Activated CD4-positive, alpha-beta T cell treated with anti-CD3 and anti-CD28 coated beads, Interleukin-2, amount 50 U/mL, for 16 hours (primary cell): ENCODE measurements around the gene OAS3.
"Not testable (repeated sequence)": the region's sequence is repeated elsewhere in the genome, so short reads cannot be mapped to it uniquely, and the experiment has no call there.

Source experiments
- DNase-seq: peaks from one replicate; pipeline ENCODE4 v3.0.0-alpha.2; 2020

Gene OAS3, protein sequence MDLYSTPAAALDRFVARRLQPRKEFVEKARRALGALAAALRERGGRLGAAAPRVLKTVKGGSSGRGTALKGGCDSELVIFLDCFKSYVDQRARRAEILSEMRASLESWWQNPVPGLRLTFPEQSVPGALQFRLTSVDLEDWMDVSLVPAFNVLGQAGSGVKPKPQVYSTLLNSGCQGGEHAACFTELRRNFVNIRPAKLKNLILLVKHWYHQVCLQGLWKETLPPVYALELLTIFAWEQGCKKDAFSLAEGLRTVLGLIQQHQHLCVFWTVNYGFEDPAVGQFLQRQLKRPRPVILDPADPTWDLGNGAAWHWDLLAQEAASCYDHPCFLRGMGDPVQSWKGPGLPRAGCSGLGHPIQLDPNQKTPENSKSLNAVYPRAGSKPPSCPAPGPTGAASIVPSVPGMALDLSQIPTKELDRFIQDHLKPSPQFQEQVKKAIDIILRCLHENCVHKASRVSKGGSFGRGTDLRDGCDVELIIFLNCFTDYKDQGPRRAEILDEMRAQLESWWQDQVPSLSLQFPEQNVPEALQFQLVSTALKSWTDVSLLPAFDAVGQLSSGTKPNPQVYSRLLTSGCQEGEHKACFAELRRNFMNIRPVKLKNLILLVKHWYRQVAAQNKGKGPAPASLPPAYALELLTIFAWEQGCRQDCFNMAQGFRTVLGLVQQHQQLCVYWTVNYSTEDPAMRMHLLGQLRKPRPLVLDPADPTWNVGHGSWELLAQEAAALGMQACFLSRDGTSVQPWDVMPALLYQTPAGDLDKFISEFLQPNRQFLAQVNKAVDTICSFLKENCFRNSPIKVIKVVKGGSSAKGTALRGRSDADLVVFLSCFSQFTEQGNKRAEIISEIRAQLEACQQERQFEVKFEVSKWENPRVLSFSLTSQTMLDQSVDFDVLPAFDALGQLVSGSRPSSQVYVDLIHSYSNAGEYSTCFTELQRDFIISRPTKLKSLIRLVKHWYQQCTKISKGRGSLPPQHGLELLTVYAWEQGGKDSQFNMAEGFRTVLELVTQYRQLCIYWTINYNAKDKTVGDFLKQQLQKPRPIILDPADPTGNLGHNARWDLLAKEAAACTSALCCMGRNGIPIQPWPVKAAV

DNA sequence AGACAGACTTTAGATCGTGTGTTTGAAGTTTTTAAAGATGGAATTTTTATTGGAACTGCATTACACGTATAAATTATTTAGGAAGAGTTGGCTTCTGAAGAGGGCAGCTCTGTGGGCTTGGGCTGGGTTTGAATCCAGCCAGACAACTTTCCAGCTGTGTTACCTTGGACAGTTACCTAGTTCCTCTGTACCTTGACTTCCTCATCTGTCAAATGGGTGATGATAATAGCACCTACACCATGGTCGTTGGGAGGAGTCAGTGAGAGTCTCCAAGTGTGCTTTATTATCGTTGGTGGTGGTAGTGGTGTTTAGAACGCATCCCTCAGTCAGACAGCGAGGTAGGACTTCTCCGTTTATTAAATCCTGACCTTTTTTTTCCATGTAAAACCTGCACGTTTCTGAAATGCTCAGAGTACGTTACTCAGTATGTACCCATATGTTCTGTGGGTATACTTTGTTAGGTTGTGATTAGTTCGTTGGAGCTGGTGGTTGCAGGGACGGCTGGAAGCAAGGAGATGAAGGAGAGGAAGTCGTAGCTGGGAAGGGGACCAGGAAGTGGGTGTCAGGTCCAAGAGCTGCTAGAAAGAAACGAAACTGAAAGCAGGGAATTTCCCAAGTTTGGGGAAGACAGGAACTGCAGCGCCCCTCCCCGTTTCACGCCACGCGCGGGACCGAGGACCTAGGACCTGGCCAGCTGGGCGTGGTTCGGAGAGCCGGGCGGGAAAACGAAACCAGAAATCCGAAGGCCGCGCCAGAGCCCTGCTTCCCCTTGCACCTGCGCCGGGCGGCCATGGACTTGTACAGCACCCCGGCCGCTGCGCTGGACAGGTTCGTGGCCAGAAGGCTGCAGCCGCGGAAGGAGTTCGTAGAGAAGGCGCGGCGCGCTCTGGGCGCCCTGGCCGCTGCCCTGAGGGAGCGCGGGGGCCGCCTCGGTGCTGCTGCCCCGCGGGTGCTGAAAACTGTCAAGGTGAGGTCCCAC, at the start of gene OAS3:
Gene OAS3, plus strand, starts transcription at position 734 of the 979 bp plus-strand sequence. Its CDS starts 57 bp downstream, at position 791.
- DNase-seq = peak; percentile 70

DNA sequence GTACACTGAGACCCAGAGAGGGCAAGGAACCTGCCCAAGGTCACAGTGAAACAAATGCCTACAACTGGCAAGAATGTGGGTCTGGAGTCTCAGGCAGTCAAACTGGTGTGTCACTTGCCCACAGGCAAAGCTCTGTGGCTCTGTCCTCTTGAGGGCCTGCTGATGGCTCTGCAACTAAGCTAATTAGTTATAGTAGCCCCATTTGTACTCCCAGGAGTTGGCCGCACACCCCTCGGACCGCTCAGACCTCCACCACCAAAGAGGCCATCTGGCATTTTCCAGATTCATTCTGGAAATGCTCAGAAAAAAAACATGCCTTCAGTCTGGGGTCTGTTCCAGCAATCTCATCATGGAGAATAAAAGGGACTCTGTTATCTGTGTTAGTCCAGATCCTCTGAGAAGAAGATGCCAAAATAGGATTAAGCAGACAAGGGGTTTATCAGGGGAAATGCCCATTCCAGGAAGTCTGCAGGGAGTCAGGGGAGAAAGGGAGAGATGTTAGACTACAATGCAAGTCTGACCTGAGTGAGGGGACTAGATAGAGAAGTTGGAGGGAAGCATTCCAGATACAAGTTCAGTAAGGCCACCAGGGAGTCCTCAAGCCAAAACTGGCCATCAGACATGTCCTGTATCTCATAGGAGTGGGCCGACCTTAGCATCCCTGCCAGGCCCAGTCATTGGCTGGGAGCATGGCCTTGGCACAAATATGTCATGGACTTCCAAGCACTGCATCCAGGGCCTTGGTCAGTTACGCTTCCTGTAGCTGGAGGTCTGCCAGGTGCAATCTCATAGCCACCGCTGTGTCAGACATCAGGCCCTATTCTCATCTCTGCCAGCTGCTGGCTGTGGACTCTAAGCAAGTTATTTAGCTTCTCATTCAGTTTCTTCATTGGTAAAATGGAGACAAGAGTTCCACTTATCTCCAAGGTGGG, 46.9 kb upstream of the OAS3 start:
- no peak for DNase-seq

DNA sequence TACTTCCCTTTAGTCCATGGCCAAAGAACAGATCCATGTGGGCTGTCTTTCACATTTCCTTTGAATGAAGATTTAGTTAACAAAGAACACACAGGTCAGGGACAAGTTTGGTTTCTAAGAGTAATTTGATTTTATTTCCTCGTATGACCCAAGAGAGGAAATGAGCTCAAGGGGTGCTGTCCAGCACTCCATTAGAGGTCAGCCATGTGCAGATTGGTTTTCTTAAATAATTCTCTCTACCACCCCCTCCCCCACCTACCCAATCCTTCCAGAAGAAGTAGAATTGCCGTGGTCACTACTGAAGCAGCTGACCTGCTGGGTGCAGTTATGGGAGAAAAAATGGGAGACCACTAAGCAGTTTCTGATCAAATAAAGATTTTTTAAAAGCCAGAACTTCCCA, 45.4 kb upstream of the OAS3 start:
- no peak for DNase-seq

DNA sequence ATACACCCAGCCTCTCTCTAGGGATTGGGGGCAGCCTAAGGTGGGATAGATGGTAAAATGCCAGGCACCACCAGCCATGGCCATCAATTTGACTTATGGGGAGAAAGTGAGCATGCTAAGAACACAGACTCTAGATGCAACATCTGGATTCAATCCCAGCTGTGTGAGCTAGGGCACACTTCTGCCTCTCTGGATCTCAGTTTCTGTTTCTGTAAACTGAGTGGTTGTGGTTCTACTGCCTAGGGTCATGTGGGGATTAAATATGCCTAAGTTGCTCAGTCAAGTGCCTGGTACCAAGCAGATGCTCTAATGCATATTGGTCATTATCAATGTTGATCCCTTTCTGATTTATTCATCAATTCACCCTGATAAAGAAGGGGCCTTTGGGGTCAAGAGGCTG, 44.1 kb upstream of the OAS3 start:
- no peak for DNase-seq

DNA sequence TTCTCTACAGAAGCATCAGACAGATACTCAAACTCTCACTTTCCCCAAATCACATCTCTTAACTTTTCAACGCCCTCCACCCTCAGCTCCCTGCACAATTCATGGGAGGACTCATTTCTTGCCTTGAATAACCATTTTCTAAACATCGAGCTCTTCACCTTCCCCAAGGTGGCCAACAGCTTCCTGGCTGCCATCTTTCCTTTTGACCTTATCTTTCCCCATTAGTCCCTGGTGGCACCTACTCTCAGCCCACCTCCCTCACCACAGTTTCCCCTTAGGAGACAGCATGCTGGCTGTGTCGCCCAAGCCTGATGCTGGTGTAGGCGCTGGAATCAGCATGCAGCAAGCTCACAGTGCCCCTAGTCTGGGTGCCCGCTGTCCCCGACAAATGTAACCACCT, 39.9 kb upstream of the OAS3 start:
- no peak for DNase-seq

DNA sequence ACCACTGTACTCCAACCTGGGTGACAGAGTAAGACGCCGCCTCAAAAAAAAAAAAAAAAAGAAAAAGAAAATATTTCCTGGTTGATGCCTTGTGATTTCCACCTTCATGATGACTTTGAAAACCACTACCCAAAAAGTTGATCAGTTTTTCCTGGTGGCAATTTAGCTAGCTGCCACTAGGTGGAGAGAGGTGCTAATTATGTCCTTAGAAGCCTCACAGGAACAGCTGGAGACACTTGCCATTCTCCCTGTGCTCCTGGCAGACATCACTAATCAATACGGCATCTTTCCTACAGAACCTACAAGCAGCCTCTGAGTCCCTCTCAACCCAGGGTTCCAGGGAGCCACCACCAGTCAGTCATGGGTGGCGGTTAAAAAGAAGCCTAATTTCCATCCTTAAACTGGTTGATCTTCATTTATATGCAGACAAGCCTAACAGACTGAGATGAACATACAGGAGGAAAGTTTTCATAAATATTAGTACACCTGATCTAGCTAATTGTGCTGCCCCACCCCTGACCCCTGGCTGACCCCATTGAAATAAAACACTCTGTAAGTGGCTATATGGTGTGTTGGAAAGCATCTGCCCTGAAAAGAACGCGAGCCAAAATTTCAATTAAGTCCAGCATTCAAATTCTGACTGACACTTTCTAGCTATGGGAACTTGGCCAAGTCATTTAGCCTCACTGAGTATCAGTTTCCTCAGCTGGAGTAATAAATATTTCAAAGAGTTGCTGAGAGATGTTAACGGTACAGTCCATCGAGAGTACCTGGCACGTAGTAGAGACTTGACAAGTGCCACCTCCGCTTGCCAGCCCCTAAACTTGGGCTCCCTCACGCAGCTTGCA, 37.8 kb upstream of the OAS3 start:
- DNase-seq = peak; percentile 60

DNA sequence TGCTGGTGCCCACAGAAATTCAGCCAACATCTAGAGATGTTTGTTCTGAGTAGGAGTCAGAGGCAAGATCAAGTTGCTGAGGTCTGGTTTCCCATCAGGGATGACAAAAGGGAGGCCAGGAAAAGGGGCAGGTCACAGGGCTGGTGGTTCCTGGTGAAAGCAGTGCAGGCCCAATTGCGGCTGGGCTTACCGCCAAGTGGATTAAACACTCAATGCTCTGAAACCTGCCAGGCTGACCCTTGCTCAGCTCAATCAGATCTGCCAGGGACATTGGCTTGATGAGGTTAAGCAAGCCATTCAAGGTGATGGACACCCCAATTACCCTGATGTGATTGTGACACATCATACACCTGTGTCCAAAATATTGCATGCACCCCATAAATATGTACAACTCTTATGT, 37.0 kb upstream of the OAS3 start:
- DNase-seq = no peak

DNA sequence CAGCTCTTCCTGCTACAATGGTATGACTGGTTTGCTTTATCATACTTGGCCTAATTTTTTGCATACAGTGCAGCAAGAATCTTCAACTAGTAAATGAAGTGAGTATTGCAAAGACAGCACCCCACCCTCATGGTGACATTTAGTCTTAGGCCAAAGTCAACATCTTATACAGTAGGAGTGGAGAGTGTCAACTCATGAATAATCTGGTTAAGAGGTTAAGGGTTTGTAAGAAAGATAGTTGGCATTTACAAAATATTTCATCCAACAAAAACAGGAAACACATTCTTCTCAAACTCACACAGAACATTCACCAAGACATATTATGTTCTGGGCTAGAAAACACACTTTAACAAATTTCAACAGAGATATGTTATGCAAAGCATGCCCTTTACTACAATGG, 33.7 kb upstream of the OAS3 start:
- no peak for DNase-seq

DNA sequence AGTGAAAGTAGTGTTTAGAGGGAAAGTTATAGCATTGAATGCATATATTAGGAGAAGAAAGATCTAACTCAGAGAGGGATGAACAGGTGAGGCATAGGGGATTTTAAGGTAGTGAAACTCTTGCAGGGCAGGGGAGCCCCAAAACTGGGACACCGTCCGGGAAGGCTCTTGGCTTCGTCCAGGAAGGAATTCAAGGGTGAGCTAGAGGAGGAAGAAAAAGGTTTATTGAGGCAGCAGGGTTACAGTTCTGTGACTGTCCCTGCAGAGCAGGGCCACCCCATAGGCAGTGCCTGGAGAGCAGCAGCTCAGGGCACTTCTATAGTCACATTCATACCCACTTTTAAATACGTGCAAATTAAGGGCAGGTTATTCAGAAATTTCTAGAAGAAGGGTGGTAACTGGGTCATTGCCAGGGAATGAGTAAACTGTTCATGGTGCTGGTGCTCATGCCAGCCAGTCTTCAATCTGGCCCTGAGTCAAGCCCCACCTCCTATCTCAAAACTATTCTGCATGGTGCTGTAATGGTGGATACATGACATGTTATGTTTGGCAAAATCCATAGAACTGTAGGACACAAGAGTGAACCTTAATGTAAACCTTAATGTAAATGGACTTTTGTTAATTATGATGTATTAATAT, 32.7 kb upstream of the OAS3 start:
- DNase-seq = no peak

DNA sequence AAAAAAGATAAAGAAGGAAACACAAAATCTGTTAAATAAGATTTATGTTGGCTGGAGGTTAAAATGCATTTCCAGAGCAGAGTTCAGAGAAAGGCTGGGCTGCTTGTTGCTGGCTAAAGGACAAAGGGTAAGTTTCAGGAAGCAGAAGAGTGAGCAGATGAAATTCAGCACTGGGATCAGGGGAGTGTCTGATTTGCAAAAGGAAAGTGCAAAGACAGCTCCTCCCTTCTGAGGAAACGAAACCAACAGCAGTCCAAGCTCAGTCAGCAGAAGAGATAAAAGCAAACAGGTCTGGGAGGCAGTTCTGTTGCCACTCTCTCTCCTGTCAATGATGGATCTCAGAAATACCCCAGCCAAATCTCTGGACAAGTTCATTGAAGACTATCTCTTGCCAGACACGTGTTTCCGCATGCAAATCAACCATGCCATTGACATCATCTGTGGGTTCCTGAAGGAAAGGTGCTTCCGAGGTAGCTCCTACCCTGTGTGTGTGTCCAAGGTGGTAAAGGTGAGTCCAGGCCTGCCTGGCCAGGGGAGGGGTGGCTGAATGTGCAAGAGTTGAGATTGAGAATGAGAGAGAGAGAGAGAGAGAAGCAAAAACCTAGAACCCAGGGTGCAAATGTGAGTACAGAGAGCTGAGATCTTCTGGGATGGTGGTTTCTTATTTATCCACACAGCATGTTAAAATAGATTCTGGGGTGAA, 31.4 kb upstream of the OAS3 start, which contains the start of gene OAS1:
Gene OAS1, plus strand, starts transcription at position 251 of the 703 bp plus-strand sequence. Its CDS starts 78 bp downstream, at position 329.
- peak; percentile 65 for DNase-seq

DNA sequence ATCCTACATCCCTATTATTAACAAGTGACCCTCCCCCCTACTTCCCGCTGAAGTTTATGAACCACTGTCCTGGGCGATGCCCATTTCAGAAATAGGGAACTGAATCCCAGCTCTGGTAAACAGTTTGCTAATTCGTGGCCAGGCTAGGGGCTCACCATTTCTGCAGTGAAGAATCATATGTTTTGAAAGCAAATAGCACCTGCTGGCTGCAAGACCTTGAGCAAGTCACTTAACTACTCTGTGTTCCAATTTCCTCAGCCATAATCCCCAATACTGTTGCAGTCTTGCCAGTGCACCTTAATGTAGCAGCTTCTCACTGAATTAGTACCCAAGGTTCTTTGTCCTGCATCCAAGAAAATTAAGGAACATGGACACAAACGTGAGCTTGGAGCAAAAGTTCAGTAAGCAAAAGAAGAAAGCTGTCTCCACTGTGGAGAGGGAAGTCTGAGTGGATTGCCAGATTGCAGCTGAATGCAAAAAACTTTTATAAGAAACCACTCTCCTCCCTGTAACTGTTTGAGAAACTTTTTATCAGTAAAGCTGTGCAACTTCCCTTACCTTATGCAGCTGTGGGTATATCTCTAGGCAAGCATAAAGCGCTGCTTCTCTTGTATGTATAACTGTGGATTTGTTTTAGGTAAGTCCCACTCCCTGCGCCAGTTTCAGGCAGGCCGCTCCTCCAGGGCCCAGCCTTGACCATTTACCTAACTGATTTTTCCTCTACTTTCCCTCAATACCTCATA, 30.7 kb upstream of the OAS3 start:
- DNase-seq = no peak

DNA sequence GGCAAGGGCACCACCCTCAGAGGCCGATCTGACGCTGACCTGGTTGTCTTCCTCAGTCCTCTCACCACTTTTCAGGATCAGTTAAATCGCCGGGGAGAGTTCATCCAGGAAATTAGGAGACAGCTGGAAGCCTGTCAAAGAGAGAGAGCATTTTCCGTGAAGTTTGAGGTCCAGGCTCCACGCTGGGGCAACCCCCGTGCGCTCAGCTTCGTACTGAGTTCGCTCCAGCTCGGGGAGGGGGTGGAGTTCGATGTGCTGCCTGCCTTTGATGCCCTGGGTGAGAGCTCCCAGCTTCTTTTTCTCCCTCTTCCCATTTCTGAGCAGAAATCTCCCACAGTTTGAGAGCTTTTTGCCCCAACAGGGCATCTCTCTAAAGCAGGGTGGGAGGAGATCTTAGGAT, 29.7 kb upstream of the OAS3 start:
- no peak for DNase-seq

DNA sequence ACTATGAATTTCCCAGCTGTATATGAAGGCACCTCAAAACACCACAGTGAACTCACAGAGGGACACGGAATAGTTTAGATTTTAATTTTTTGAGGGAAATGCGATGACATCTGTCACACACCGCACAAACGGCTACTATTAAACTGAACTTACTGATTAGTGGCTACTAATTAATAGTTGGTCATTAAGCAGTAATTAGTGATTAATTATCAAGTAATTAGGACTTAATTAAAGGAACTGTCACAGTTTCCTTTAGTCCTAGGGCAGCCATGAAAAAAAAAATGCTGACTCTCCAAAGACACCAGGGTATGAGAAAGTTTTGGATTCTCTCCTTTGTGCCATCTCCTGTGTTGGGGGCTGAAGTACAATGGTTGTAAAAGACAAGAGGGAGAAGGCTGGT, 28.6 kb upstream of the OAS3 start:
- no peak for DNase-seq

DNA sequence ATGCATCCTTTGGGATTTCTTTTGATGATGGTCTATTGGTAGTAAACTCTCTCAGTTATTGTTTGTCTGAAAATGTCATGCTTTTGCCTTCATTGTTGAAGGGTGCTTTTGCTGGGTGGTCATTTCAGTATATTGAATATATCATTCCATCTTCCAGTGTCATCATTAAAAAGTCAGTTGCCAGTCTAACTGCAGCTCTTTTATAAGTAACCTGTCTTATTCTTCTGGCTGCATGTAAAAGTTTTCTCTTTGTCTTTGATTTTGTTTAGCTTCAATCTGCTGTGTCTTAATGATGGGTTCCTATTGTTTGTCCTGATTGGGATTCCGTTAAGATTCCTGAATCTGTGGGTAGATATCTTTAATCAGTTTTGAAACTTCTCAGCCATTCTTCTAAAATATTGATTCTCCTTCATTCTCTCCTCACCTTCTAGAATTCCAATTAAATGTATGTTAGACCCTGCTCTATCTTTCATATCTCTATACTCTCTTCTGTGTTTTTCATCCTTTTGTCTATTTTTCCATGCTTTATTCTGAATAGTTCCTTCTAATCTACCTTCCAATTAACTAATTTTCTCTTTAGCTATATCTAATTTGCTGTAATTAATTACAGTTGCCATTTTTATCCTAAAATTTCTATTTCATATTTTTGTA, 25.1 kb upstream of the OAS3 start:
- no peak for DNase-seq

DNA sequence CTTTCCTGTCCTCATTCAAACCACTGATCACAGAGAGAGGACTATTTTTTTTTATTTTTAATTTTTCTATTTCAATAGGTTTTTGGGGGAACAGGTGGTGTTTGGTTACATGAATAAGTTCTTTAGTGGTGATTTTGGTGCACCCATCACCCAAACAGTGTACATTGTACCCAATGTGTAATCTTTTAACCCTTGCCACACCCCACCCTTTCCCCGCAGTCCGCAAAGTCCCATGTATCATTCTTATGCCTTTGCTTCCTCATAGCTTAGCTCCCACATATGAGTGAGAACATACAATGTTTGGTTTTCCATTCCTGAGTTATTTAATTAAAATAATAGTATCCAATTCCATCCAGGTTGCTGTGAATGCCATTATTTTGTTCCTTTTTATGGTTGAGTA, 24.4 kb upstream of the OAS3 start:
- DNase-seq = not testable (repeated sequence)

DNA sequence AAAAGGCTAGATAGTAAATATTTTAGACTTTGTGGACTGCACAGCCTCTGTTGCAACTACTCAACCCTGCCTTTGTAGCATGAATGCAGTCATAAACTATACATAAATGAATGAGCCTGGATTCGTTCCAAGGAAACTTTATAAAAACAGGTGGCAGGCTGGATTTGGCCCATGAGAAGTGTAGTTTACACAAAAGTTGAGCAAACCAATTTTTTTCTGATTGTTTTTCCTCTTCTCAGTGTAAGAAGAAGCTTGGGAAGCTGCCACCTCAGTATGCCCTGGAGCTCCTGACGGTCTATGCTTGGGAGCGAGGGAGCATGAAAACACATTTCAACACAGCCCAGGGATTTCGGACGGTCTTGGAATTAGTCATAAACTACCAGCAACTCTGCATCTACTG, 22.0 kb upstream of the OAS3 start:
- no peak for DNase-seq

DNA sequence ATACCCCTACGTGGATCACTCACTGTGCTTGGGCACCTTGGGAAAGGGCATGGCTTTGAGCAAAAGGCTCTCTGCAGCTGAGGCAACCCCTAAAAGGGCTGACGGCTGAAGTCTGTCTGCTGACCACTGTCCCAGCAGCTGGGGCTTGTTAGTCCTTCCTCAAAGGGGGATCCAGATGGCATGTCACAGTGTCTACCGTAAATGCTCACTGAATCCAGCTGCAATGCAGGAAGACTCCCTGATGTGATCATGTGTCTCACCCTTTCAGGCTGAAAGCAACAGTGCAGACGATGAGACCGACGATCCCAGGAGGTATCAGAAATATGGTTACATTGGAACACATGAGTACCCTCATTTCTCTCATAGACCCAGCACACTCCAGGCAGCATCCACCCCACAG, 19.2 kb upstream of the OAS3 start:
- no peak for DNase-seq

DNA sequence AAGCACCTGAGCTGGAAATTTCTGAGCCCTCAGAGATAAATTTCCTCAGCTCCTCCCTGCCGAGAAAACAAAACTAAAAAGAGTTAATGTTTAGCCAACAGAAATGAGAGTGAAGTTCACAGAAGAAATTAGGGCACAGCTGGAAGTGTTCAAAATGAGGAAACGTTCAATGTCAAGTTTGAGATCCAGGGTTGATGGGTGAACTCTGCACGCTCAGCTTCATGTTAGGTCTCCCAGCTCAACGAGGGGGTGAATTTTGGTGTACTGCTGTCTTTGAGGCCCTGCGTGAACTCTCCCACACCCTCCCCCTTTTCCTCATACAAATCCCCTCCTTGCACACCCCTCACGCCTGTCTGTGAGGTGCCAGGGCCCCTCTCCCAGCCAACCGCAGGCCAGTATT, 13.3 kb upstream of the OAS3 start:
- no peak for DNase-seq
